Inflammatory macrophage treated with lipopolysaccharide for 1 hour (primary cell): ENCODE measurements around the gene CMTM2.
"Not testable (repeated sequence)": the region's sequence is repeated elsewhere in the genome, so short reads cannot be mapped to it uniquely, and the experiment has no call there.

Source experiments
- DNase-seq, 2 donors: peaks; one replicate each; pipeline ENCODE4 v3.0.0-alpha.2; 2020 to 2022

Gene CMTM2

GRCh38 chr16:66610111-66610820 lies 31.0 kb downstream of the CMTM2 start:
- DNase-seq, result no peak

GRCh38 chr16:66611911-66612310 lies 32.6 kb downstream of the CMTM2 start:
- DNase-seq, result not testable (repeated sequence)

GRCh38 chr16:66612422-66612821 lies 33.2 kb downstream of the CMTM2 start:
- no peak for DNase-seq

GRCh38 chr16:66614161-66614802 lies 35.0 kb downstream of the CMTM2 start:
- no peak for DNase-seq

GRCh38 chr16:66616169-66616568 lies 36.9 kb downstream of the CMTM2 start:
- no peak for DNase-seq

GRCh38 chr16:66616592-66616991 lies 37.3 kb downstream of the CMTM2 start:
- DNase-seq, result peak; percentile 15 to 17

GRCh38 chr16:66617010-66617434 lies 37.8 kb downstream of the CMTM2 start:
- no peak for DNase-seq

GRCh38 chr16:66617728-66618127 lies 38.5 kb downstream of the CMTM2 start:
- no peak for DNase-seq

- DNase-seq, result no peak
These were observed 39.5 kb downstream of the CMTM2 start for GRCh38 chr16:66618588-66619375.

- peak; percentile 43 to 45 for DNase-seq
These were observed 40.5 kb downstream of the CMTM2 start for GRCh38 chr16:66619534-66620428.

- DNase-seq, result no peak
These were observed 41.1 kb downstream of the CMTM2 start for GRCh38 chr16:66620429-66620795.

- DNase-seq, result no peak
These were observed 42.7 kb downstream of the CMTM2 start for GRCh38 chr16:66621973-66622372.

- DNase-seq, result no peak
These were observed 43.6 kb downstream of the CMTM2 start for GRCh38 chr16:66622863-66623262.

GRCh38 chr16:66623755-66624154 lies 44.5 kb downstream of the CMTM2 start:
- DNase-seq, result no peak

GRCh38 chr16:66627611-66628378 lies 48.5 kb downstream of the CMTM2 start:
- DNase-seq, result not testable (repeated sequence)

GRCh38 chr16:66629856-66630255 lies 50.6 kb downstream of the CMTM2 start:
- no peak for DNase-seq

GRCh38 chr16:66630561-66631260 lies 51.4 kb downstream of the CMTM2 start:
- not testable (repeated sequence) for DNase-seq

- not testable (repeated sequence) for DNase-seq
These were observed 52.3 kb downstream of the CMTM2 start for GRCh38 chr16:66631558-66631957.

GRCh38 chr16:66634527-66635196 lies 55.4 kb downstream of the CMTM2 start:
- no peak for DNase-seq

GRCh38 chr16:66635406-66635805 lies 56.1 kb downstream of the CMTM2 start:
- DNase-seq, result no peak

- DNase-seq, result no peak
These were observed 56.9 kb downstream of the CMTM2 start for GRCh38 chr16:66636199-66636598.
